Mammary epithelial cell (primary cell): ENCODE measurements around the gene CLIC3.

Experiments used
- CTCF ChIP-seq, 2 donors: IDR thresholded peaks in 1 of 2; conservative IDR thresholded peaks in 1 of 2; 2 replicates each; pipeline ENCODE4 v1.5.1; 2011 to 2012; ENCODE audit warnings: inconsistent platforms in 2 of 2, low read length in 2 of 2, mild to moderate bottlenecking in 2 of 2, control low read depth in 1 of 2, low read depth in 1 of 2; ENCODE audit not compliant: insufficient read depth in 1 of 2; ENCODE audit errors: extremely low read depth in 1 of 2
- EZH2 ChIP-seq: IDR thresholded peaks from 2 replicates; pipeline ENCODE4 v1.6.1; 2012; ENCODE audit warnings: low read length, inconsistent platforms, borderline replicate concordance

GRCh38 chr9:136949817-136950655, 46.3 kb downstream of the CLIC3 start:
- TF ChIP-seq CTCF (conservative IDR thresholded peaks at IDR 0.05 in 1 of 2, IDR thresholded peaks at IDR 0.05 in 1 of 2; ENCODE audit: extremely low read depth in 1 of 2, insufficient read depth in 1 of 2, low read depth in 1 of 2, low read length in 2 of 2): no peak
- no peak for TF ChIP-seq EZH2
